NOMO-1 treated with dmso at 0.1 percent for 144 hours (cell line): ENCODE results near the gene EPS8L2.
A peak's percentile ranks its signal among the peaks of the same experiment; 100 is the strongest.

Source experiments
- DNase-seq: peaks from one replicate; lab custom pipeline; 2025; ENCODE audit not compliant: unreplicated experiment; lab: John Stamatoyannopoulos, UW

The EPS8L2 gene

GRCh38 chr11:703506-703905, 2.5 kb upstream of the EPS8L2 start:
- no peak for DNase-seq

GRCh38 chr11:704228-704674, 1.8 kb upstream of the EPS8L2 start:
- no peak for DNase-seq

GRCh38 chr11:704781-705645, 1.0 kb upstream of the EPS8L2 start:
- DNase-seq, result no peak

GRCh38 chr11:706439-706956, 467 bp downstream of the EPS8L2 start:
- no peak for DNase-seq

- no peak for DNase-seq
These were observed 1.2 kb downstream of the EPS8L2 start for GRCh38 chr11:706957-707816.

- DNase-seq, result no peak
These were observed 1.9 kb downstream of the EPS8L2 start for GRCh38 chr11:707817-708420.

GRCh38 chr11:708511-708910, 2.5 kb downstream of the EPS8L2 start:
- DNase-seq, result no peak

GRCh38 chr11:709109-709997, 3.3 kb downstream of the EPS8L2 start:
- no peak for DNase-seq

- no peak for DNase-seq
These were observed 8.4 kb downstream of the EPS8L2 start for GRCh38 chr11:714436-714835.

GRCh38 chr11:719214-720016, 13.4 kb downstream of the EPS8L2 start:
- DNase-seq, result no peak

GRCh38 chr11:720017-720641, 14.1 kb downstream of the EPS8L2 start:
- DNase-seq, result no peak

- no peak for DNase-seq
These were observed 14.7 kb downstream of the EPS8L2 start for GRCh38 chr11:720642-721246.

GRCh38 chr11:721247-721740, 15.3 kb downstream of the EPS8L2 start:
- no peak for DNase-seq

GRCh38 chr11:721741-722345, 15.8 kb downstream of the EPS8L2 start:
- DNase-seq, result peak; percentile 52

GRCh38 chr11:722346-722811, 16.3 kb downstream of the EPS8L2 start:
- no peak for DNase-seq

GRCh38 chr11:723120-723883, 17.3 kb downstream of the EPS8L2 start:
- DNase-seq, result no peak
